PC-3 (cell line): ENCODE measurements around the gene SIRPG. TPM values are rescaled to one million over a fixed set of nuclear protein-coding genes. Genes with fewer than 3 reads are reported as not detected.

ENCODE experiments used
- ATAC-seq: fragments of 200-7000 bp; cut with Tn5 transposase; 2 replicates; pipeline ENCODE4 v1.9.1; 2020; ENCODE audit warnings: mild to moderate bottlenecking, moderate library complexity
- BruUV-seq: library from RNA; stranded (reverse); fragments of 400-500 nt; replicated peaks from 2 replicates; lab custom pipeline; 2021; lab: Mats Ljungman, UMichigan
- CTCF ChIA-PET: fragments of 300-600 bp; sonication (Branson Sonifier 250); formaldehyde crosslinking; loops from one replicate; lab custom pipeline; 2022; ENCODE audit warnings: antibody characterized with exemption; lab: Charles Lee
- POLR2A ChIA-PET: fragments of 300-600 bp; sonication (Branson Sonifier 250); formaldehyde crosslinking; loops from one replicate; lab custom pipeline; 2022; ENCODE audit warnings: antibody characterized with exemption; ENCODE audit not compliant: unreplicated experiment; lab: Charles Lee
- DNase-seq: peaks from one replicate; pipeline ENCODE4 v3.0.0-alpha.2; 2015
- H2AFZ ChIP-seq: fragments of 300-600 bp; sonication (generic); 2 replicates; pipeline ENCODE4 v1.6.0; 2016; ENCODE audit warnings: antibody characterized with exemption, low read length
- H3F3A ChIP-seq: fragments of 300-600 bp; sonication (generic); one replicate; pipeline ENCODE4 v1.6.0; 2017; ENCODE audit warnings: antibody characterized with exemption, low read length, control low read depth, mild to moderate bottlenecking; ENCODE audit not compliant: unreplicated experiment
- H3K27ac ChIP-seq: fragments of 300-600 bp; sonication (generic); 2 replicates; pipeline ENCODE4 v1.5.1; 2016; ENCODE audit warnings: mild to moderate bottlenecking, low read length
- H3K27me3 ChIP-seq: fragments of 300-600 bp; sonication (generic); 2 replicates; pipeline ENCODE4 v1.6.1; 2016; ENCODE audit warnings: low read length, mixed read lengths
- H3K36me3 ChIP-seq: fragments of 300-600 bp; sonication (generic); 2 replicates; pipeline ENCODE4 v1.6.1; 2016; ENCODE audit warnings: low read depth, mixed run types, low read length, mixed read lengths
- H3K4me1 ChIP-seq: fragments of 300-600 bp; sonication (generic); 2 replicates; pipeline ENCODE4 v1.5.1; 2016; ENCODE audit warnings: low read length; ENCODE audit not compliant: insufficient read depth
- H3K4me2 ChIP-seq: fragments of 300-600 bp; sonication (generic); 2 replicates; pipeline ENCODE4 v1.6.0; 2016; ENCODE audit warnings: low read length
- H3K4me3 ChIP-seq: fragments of 300-600 bp; sonication (generic); 2 replicates; pipeline ENCODE4 v1.5.1; 2016; ENCODE audit warnings: mild to moderate bottlenecking, low read length, mixed read lengths
- H3K79me2 ChIP-seq: fragments of 300-600 bp; sonication (generic); 2 replicates; pipeline ENCODE4 v1.6.1; 2017; ENCODE audit warnings: low read length, mixed read lengths
- H3K9ac ChIP-seq: fragments of 300-600 bp; sonication (generic); 2 replicates; pipeline ENCODE4 v1.6.0; 2016; ENCODE audit warnings: mild to moderate bottlenecking, low read length
- H3K9me2 ChIP-seq: fragments of 300-600 bp; sonication (generic); replicated peaks from 2 replicates; pipeline ENCODE4 v1.6.1; 2016; ENCODE audit warnings: mixed run types, low read length, mixed read lengths
- H3K9me3 ChIP-seq: fragments of 300-600 bp; sonication (generic); 2 replicates; pipeline ENCODE4 v1.6.1; 2016; ENCODE audit warnings: low read length, mixed read lengths
- H4K20me1 ChIP-seq: fragments of 300-600 bp; sonication (generic); 2 replicates; pipeline ENCODE4 v1.6.1; 2016; ENCODE audit warnings: low read length, mixed read lengths
- EZH2 ChIP-seq: fragments of 300-600 bp; sonication (generic); IDR thresholded peaks from one replicate; pipeline ENCODE4 v1.6.1; 2017; ENCODE audit warnings: antibody characterized with exemption, mild to moderate bottlenecking, low read length; ENCODE audit not compliant: unreplicated experiment
- EZH2phosphoT487 ChIP-seq: fragments of 300-600 bp; sonication (generic); IDR thresholded peaks from 2 replicates; pipeline ENCODE4 v1.6.1; 2018; ENCODE audit warnings: mild to moderate bottlenecking, antibody characterized with exemption, low read length, borderline replicate concordance
- intact Hi-C: fragments of 100-400 bp; cut with micrococcal nuclease; formaldehyde crosslinking; loops from 2 replicates; pipeline ENCODE4 v1.9.0; 2023
- total RNA-seq: library from RNA; depleted of rRNA; stranded (reverse); fragments of >200 nt; gene quantifications from 2 replicates; pipeline ENCODE4 v1.2.3, GENCODE V29; 2014
- TF ChIP-seq, protein P1 (sequence below): fragments of 300-600 bp; sonication (generic); conservative IDR thresholded peaks from 2 replicates; pipeline ENCODE4 v1.5.1; 2017; ENCODE audit warnings: antibody characterized with exemption, low read depth, mild to moderate bottlenecking, low read length

SIRPG gene
- total RNA-seq, 1 experiment from 2014 or later = not detected

DNA sequence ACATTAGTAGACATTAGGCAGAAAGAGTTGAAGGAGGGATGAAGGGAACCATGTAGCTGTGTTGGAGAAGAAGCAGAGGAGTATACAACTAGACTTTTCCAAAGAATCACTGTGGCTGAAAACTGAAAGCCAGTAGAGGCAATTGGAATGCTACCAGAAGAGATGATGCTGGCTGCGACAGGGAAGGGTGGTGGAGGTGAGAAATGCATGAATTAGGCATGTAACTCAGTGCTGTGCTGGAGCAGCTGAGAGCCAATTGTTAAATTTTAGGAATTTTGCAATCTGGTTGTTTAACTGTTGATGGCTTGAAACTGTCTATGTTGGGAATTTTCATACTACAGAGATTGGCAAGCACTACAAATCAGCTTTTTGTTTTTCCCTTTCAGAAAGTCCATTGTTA, 35.8 kb upstream of the SIRPG start:
- no peaks in the 10 kb centered on the region for H3F3A ChIP-seq
- no peak overlapping the region for H3K4me3 ChIP-seq
- CTCF ChIA-PET = no interaction called here
- no peaks in the 10 kb centered on the region for H3K36me3 ChIP-seq
- H3K9ac ChIP-seq = no peak overlapping the region
- H3K4me1 ChIP-seq = no peaks in the 10 kb centered on the region
- no peak for DNase-seq
- TF ChIP-seq, protein P1, sequence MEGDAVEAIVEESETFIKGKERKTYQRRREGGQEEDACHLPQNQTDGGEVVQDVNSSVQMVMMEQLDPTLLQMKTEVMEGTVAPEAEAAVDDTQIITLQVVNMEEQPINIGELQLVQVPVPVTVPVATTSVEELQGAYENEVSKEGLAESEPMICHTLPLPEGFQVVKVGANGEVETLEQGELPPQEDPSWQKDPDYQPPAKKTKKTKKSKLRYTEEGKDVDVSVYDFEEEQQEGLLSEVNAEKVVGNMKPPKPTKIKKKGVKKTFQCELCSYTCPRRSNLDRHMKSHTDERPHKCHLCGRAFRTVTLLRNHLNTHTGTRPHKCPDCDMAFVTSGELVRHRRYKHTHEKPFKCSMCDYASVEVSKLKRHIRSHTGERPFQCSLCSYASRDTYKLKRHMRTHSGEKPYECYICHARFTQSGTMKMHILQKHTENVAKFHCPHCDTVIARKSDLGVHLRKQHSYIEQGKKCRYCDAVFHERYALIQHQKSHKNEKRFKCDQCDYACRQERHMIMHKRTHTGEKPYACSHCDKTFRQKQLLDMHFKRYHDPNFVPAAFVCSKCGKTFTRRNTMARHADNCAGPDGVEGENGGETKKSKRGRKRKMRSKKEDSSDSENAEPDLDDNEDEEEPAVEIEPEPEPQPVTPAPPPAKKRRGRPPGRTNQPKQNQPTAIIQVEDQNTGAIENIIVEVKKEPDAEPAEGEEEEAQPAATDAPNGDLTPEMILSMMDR = no peak
- TF ChIP-seq EZH2 = no peak
- TF ChIP-seq EZH2phosphoT487 = no peak
- BruUV-seq = no TSS peak
- H3K79me2 ChIP-seq = no peaks in the 10 kb centered on the region
- H3K27me3 ChIP-seq = no peaks in the 10 kb centered on the region
- H4K20me1 ChIP-seq = no peaks in the 10 kb centered on the region
- H2AFZ ChIP-seq = no peak overlapping the region
- no peak overlapping the region for H3K4me2 ChIP-seq
- POLR2A ChIA-PET = no interaction called here
- intact Hi-C loops = no loop called here
- no peaks in the 10 kb centered on the region for H3K9me3 ChIP-seq
- no peak overlapping the region for H3K27ac ChIP-seq
- no peak for ATAC-seq
- H3K9me2 ChIP-seq = no peaks in the 10 kb centered on the region

- no peak overlapping the region for H3K9ac ChIP-seq
- ChIA-PET CTCF (no interaction called here), POLR2A (no interaction called here)
- ATAC-seq (no peak), DNase-seq (no peak)
- no peak overlapping the region for H3K4me2 ChIP-seq
- no peaks in the 10 kb centered on the region for H3K79me2 ChIP-seq
- no peaks in the 10 kb centered on the region for H3K36me3 ChIP-seq
- no peaks in the 10 kb centered on the region for H3K9me3 ChIP-seq
- H3K27ac ChIP-seq = no peak overlapping the region
- no peaks in the 10 kb centered on the region for H3K4me1 ChIP-seq
- H3K27me3 ChIP-seq = no peaks in the 10 kb centered on the region
- no peak overlapping the region for H3K4me3 ChIP-seq
- no peak overlapping the region for H2AFZ ChIP-seq
- intact Hi-C loops = no loop called here
- no peaks in the 10 kb centered on the region for H3K9me2 ChIP-seq
- H4K20me1 ChIP-seq = no peaks in the 10 kb centered on the region
- H3F3A ChIP-seq = no peaks in the 10 kb centered on the region
- TF ChIP-seq EZH2 = no peak
- no peak for TF ChIP-seq EZH2phosphoT487
- TF ChIP-seq, protein P1 = no peak
- no TSS peak for BruUV-seq
Measured at GRCh38 chr20:1689721-1690120, 32.1 kb upstream of the SIRPG start.

DNA sequence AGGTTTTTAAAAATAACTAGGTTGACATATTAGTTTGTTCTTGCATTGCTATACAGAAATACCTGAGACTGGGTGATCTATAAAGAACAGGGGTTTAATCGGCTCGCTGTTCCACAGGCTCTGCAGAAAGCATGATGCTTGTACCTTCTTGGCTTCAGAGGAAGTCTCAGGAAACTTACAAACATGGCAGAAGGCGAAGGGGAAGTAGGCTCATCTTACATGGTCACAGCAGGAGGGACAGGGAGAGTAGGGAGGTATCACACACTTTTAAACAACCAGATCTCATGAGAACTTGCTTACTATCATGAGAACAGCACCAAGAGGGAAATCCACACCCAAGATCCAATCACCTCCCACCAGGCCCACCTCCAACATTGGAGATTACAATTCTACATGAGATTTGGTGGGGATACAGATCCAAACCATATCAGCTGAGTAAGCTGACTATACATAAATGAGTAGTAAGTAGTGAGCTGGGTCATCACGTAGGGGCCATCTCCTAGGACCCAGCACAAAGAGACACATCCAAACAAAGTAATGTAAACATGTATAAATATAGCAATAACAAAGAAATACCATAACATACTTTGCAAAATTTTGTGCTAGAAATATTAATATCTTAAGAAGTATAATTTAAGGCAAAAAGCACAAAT, 31.4 kb upstream of the SIRPG start:
- Histone ChIP-seq H2AFZ (no peak overlapping the region), H3K9ac (no peak overlapping the region), H3K79me2 (no peaks in the 10 kb centered on the region), H3K4me2 (no peak overlapping the region), H3K27me3 (no peaks in the 10 kb centered on the region), H3F3A (no peaks in the 10 kb centered on the region), H3K9me2 (no peaks in the 10 kb centered on the region), H3K36me3 (no peaks in the 10 kb centered on the region), H3K4me1 (no peaks in the 10 kb centered on the region), H3K4me3 (no peak overlapping the region), H3K27ac (no peak overlapping the region), H3K9me3 (no peaks in the 10 kb centered on the region), H4K20me1 (no peaks in the 10 kb centered on the region)
- TF ChIP-seq EZH2 = no peak
- ATAC-seq (no peak), DNase-seq (no peak)
- ChIA-PET POLR2A (no interaction called here), CTCF (no interaction called here)
- intact Hi-C loops = no loop called here
- no TSS peak for BruUV-seq
